ENCODE data around the gene DYRK4.

Gene DYRK4

GRCh38 chr12:4609071-4609470, 47.1 kb downstream of the DYRK4 start:
- Histone ChIP-seq H3K27me3 (ENCODE audit: control insufficient read depth in 1 of 2, insufficient read depth in 2 of 2, low read length in 2 of 2) (no peaks in the 10 kb centered on the region), H3K9me3 (ENCODE audit: control insufficient read depth in 1 of 2, low read length in 2 of 2) (no peaks in the 10 kb centered on the region), H3K4me1 (ENCODE audit: control insufficient read depth in 1 of 2, insufficient read depth in 2 of 2, low read length in 2 of 2) (peaks cover 8 to 11% of the 10 kb centered on the region in 2 donors), H3K4me3 (ENCODE audit: low read depth in 1 of 2, low read length in 2 of 2) (no peak overlapping the region), H3K36me3 (ENCODE audit: control insufficient read depth in 1 of 2, insufficient read depth in 2 of 2, low read length in 2 of 2) (peaks cover 4 to 43% of the 10 kb centered on the region in 2 donors), H3K27ac (ENCODE audit: low read depth, low read length) (no peak overlapping the region), H3K9ac (ENCODE audit: low read depth in 1 of 2, low read length in 2 of 2) (no peak overlapping the region)

GRCh38 chr12:4610481-4610880, 48.5 kb downstream of the DYRK4 start:
- Histone ChIP-seq H3K4me1 (ENCODE audit: control insufficient read depth in 1 of 2, insufficient read depth in 2 of 2, low read length in 2 of 2) (peaks cover 8 to 10% of the 10 kb centered on the region in 2 donors), H3K9me3 (ENCODE audit: control insufficient read depth in 1 of 2, low read length in 2 of 2) (no peaks in the 10 kb centered on the region), H3K9ac (ENCODE audit: low read depth in 1 of 2, low read length in 2 of 2) (no peak overlapping the region), H3K27ac (ENCODE audit: low read depth, low read length) (no peak overlapping the region), H3K27me3 (ENCODE audit: control insufficient read depth in 1 of 2, insufficient read depth in 2 of 2, low read length in 2 of 2) (no peaks in the 10 kb centered on the region), H3K4me3 (ENCODE audit: low read depth in 1 of 2, low read length in 2 of 2) (no peak overlapping the region), H3K36me3 (ENCODE audit: control insufficient read depth in 1 of 2, insufficient read depth in 2 of 2, low read length in 2 of 2) (peaks cover 9 to 52% of the 10 kb centered on the region in 2 donors)

- no peak overlapping the region for H3K4me3 ChIP-seq (ENCODE audit: low read depth in 1 of 2, low read length in 2 of 2)
- no peak overlapping the region for H3K9ac ChIP-seq (ENCODE audit: low read depth in 1 of 2, low read length in 2 of 2)
- H3K27me3 ChIP-seq (ENCODE audit: control insufficient read depth in 1 of 2, insufficient read depth in 2 of 2, low read length in 2 of 2): no peaks in the 10 kb centered on the region
- H3K36me3 ChIP-seq (ENCODE audit: control insufficient read depth in 1 of 2, insufficient read depth in 2 of 2, low read length in 2 of 2): peaks cover 4 to 41% of the 10 kb centered on the region in 2 donors
- no peaks in the 10 kb centered on the region for H3K9me3 ChIP-seq (ENCODE audit: control insufficient read depth in 1 of 2, low read length in 2 of 2)
- H3K27ac ChIP-seq (ENCODE audit: low read depth, low read length): no peak overlapping the region
- H3K4me1 ChIP-seq (ENCODE audit: control insufficient read depth in 1 of 2, insufficient read depth in 2 of 2, low read length in 2 of 2): no peaks in the 10 kb centered on the region
Measured at GRCh38 chr12:4615667-4616066, 53.7 kb downstream of the DYRK4 start.

- Histone ChIP-seq H3K36me3 (ENCODE audit: control insufficient read depth in 1 of 2, insufficient read depth in 2 of 2, low read length in 2 of 2) (no peaks in the 10 kb centered on the region), H3K4me1 (ENCODE audit: control insufficient read depth in 1 of 2, insufficient read depth in 2 of 2, low read length in 2 of 2) (no peaks in the 10 kb centered on the region), H3K4me3 (ENCODE audit: low read depth in 1 of 2, low read length in 2 of 2) (no peak overlapping the region), H3K27ac (ENCODE audit: low read depth, low read length) (no peak overlapping the region), H3K9me3 (ENCODE audit: control insufficient read depth in 1 of 2, low read length in 2 of 2) (no peaks in the 10 kb centered on the region), H3K27me3 (ENCODE audit: control insufficient read depth in 1 of 2, insufficient read depth in 2 of 2, low read length in 2 of 2) (no peaks in the 10 kb centered on the region), H3K9ac (ENCODE audit: low read depth in 1 of 2, low read length in 2 of 2) (no peak overlapping the region)
Measured at GRCh38 chr12:4621511-4621910, 59.5 kb downstream of the DYRK4 start.

- no peak overlapping the region for H3K9ac ChIP-seq (ENCODE audit: low read depth in 1 of 2, low read length in 2 of 2)
- H3K4me1 ChIP-seq (ENCODE audit: control insufficient read depth in 1 of 2, insufficient read depth in 2 of 2, low read length in 2 of 2): no peaks in the 10 kb centered on the region
- no peak overlapping the region for H3K4me3 ChIP-seq (ENCODE audit: low read depth in 1 of 2, low read length in 2 of 2)
- no peak overlapping the region for H3K27ac ChIP-seq (ENCODE audit: low read depth, low read length)
- no peaks in the 10 kb centered on the region for H3K36me3 ChIP-seq (ENCODE audit: control insufficient read depth in 1 of 2, insufficient read depth in 2 of 2, low read length in 2 of 2)
- no peaks in the 10 kb centered on the region for H3K27me3 ChIP-seq (ENCODE audit: control insufficient read depth in 1 of 2, insufficient read depth in 2 of 2, low read length in 2 of 2)
- no peaks in the 10 kb centered on the region for H3K9me3 ChIP-seq (ENCODE audit: control insufficient read depth in 1 of 2, low read length in 2 of 2)
Measured at GRCh38 chr12:4626543-4626942, 64.5 kb downstream of the DYRK4 start.

- Histone ChIP-seq H3K4me1 (ENCODE audit: control insufficient read depth in 1 of 2, insufficient read depth in 2 of 2, low read length in 2 of 2) (no peaks in the 10 kb centered on the region), H3K9me3 (ENCODE audit: control insufficient read depth in 1 of 2, low read length in 2 of 2) (no peaks in the 10 kb centered on the region), H3K4me3 (ENCODE audit: low read depth in 1 of 2, low read length in 2 of 2) (no peak overlapping the region), H3K36me3 (ENCODE audit: control insufficient read depth in 1 of 2, insufficient read depth in 2 of 2, low read length in 2 of 2) (no peaks in the 10 kb centered on the region), H3K27me3 (ENCODE audit: control insufficient read depth in 1 of 2, insufficient read depth in 2 of 2, low read length in 2 of 2) (no peaks in the 10 kb centered on the region), H3K9ac (ENCODE audit: low read depth in 1 of 2, low read length in 2 of 2) (no peak overlapping the region), H3K27ac (ENCODE audit: low read depth, low read length) (no peak overlapping the region)
Measured at GRCh38 chr12:4628406-4628805, 66.4 kb downstream of the DYRK4 start.

GRCh38 chr12:4630262-4630661, 68.3 kb downstream of the DYRK4 start:
- Histone ChIP-seq H3K9me3 (ENCODE audit: control insufficient read depth in 1 of 2, low read length in 2 of 2) (no peaks in the 10 kb centered on the region), H3K4me1 (ENCODE audit: control insufficient read depth in 1 of 2, insufficient read depth in 2 of 2, low read length in 2 of 2) (no peaks in the 10 kb centered on the region), H3K9ac (ENCODE audit: low read depth in 1 of 2, low read length in 2 of 2) (no peak overlapping the region), H3K27me3 (ENCODE audit: control insufficient read depth in 1 of 2, insufficient read depth in 2 of 2, low read length in 2 of 2) (no peaks in the 10 kb centered on the region), H3K36me3 (ENCODE audit: control insufficient read depth in 1 of 2, insufficient read depth in 2 of 2, low read length in 2 of 2) (no peaks in the 10 kb centered on the region), H3K27ac (ENCODE audit: low read depth, low read length) (no peak overlapping the region), H3K4me3 (ENCODE audit: low read depth in 1 of 2, low read length in 2 of 2) (no peak overlapping the region)

GRCh38 chr12:4643747-4644146, 81.7 kb downstream of the DYRK4 start:
- H3K4me1 ChIP-seq (ENCODE audit: control insufficient read depth in 1 of 2, insufficient read depth in 2 of 2, low read length in 2 of 2): peaks cover 7% of the 10 kb centered on the region in 2 donors
- H3K36me3 ChIP-seq (ENCODE audit: control insufficient read depth in 1 of 2, insufficient read depth in 2 of 2, low read length in 2 of 2): no peaks in the 10 kb centered on the region
- no peaks in the 10 kb centered on the region for H3K9me3 ChIP-seq (ENCODE audit: control insufficient read depth in 1 of 2, low read length in 2 of 2)
- no peak overlapping the region for H3K27ac ChIP-seq (ENCODE audit: low read depth, low read length)
- H3K4me3 ChIP-seq (ENCODE audit: low read depth in 1 of 2, low read length in 2 of 2): no peak overlapping the region
- no peaks in the 10 kb centered on the region for H3K27me3 ChIP-seq (ENCODE audit: control insufficient read depth in 1 of 2, insufficient read depth in 2 of 2, low read length in 2 of 2)
- no peak overlapping the region for H3K9ac ChIP-seq (ENCODE audit: low read depth in 1 of 2, low read length in 2 of 2)

- Histone ChIP-seq H3K27me3 (ENCODE audit: control insufficient read depth in 1 of 2, insufficient read depth in 2 of 2, low read length in 2 of 2) (no peaks in the 10 kb centered on the region), H3K4me3 (ENCODE audit: low read depth in 1 of 2, low read length in 2 of 2) (no peak overlapping the region), H3K36me3 (ENCODE audit: control insufficient read depth in 1 of 2, insufficient read depth in 2 of 2, low read length in 2 of 2) (no peaks in the 10 kb centered on the region), H3K9ac (ENCODE audit: low read depth in 1 of 2, low read length in 2 of 2) (no peak overlapping the region), H3K27ac (ENCODE audit: low read depth, low read length) (no peak overlapping the region), H3K4me1 (ENCODE audit: control insufficient read depth in 1 of 2, insufficient read depth in 2 of 2, low read length in 2 of 2) (peaks cover 13 to 14% of the 10 kb centered on the region in 2 donors), H3K9me3 (ENCODE audit: control insufficient read depth in 1 of 2, low read length in 2 of 2) (no peaks in the 10 kb centered on the region)
Measured at GRCh38 chr12:4645023-4645422, 83.0 kb downstream of the DYRK4 start.

GRCh38 chr12:4648104-4648500, 86.1 kb downstream of the DYRK4 start:
- Histone ChIP-seq H3K36me3 (ENCODE audit: control insufficient read depth in 1 of 2, insufficient read depth in 2 of 2, low read length in 2 of 2) (no peaks in the 10 kb centered on the region), H3K27me3 (ENCODE audit: control insufficient read depth in 1 of 2, insufficient read depth in 2 of 2, low read length in 2 of 2) (no peaks in the 10 kb centered on the region), H3K4me1 (ENCODE audit: control insufficient read depth in 1 of 2, insufficient read depth in 2 of 2, low read length in 2 of 2) (peaks cover 34 to 35% of the 10 kb centered on the region in 2 donors), H3K9ac (ENCODE audit: low read depth in 1 of 2, low read length in 2 of 2) (peak overlapping the region; percentile 80 to 91), H3K4me3 (ENCODE audit: low read depth in 1 of 2, low read length in 2 of 2) (peak overlapping the region; percentile 87 to 95), H3K9me3 (ENCODE audit: control insufficient read depth in 1 of 2, low read length in 2 of 2) (no peaks in the 10 kb centered on the region), H3K27ac (ENCODE audit: low read depth, low read length) (no peak overlapping the region)
